Keratinocyte (primary cell): ENCODE data around the gene WASF3. TPM values are rescaled to one million over a fixed set of nuclear protein-coding genes. Genes with fewer than 3 reads are reported as not detected.
A peak's percentile ranks its signal among the peaks of the same experiment; 100 is the strongest.

Experiments
- DNase-seq: peaks from one replicate; pipeline ENCODE4 v3.0.0-alpha.2; 2011; ENCODE audit warnings: low read depth, missing footprints, low spot score
- FAIRE-seq: peaks from 2 replicates; lab custom pipeline; 2011; peaks lifted over from hg19 to GRCh38; lab: Jason Lieb, UNC
- H2AFZ ChIP-seq: 2 replicates; pipeline ENCODE4 v1.6.0; 2012; ENCODE audit warnings: low read length, control low read depth, inconsistent platforms; ENCODE audit not compliant: control insufficient read depth
- H3K27ac ChIP-seq: 2 replicates; pipeline ENCODE4 v1.5.1; 2011; ENCODE audit warnings: low read length; ENCODE audit not compliant: control insufficient read depth, insufficient read depth
- H3K27me3 ChIP-seq: 3 replicates; pipeline ENCODE4 v1.6.0; 2011; ENCODE audit warnings: low read length; ENCODE audit not compliant: control insufficient read depth, insufficient read depth; ENCODE audit errors: extremely low read depth
- H3K36me3 ChIP-seq, 2 experiments: 2 replicates in 1 of 2; 3 replicates in 1 of 2; pipeline ENCODE4 v1.5.1; 2011; ENCODE audit warnings: low read length in 2 of 2, mild to moderate bottlenecking in 1 of 2; ENCODE audit not compliant: control insufficient read depth in 2 of 2, insufficient read depth in 2 of 2; ENCODE audit errors: extremely low read depth in 1 of 2
- H3K4me1 ChIP-seq: 3 replicates; pipeline ENCODE4 v1.5.1; 2011; ENCODE audit warnings: low read length; ENCODE audit not compliant: control insufficient read depth, insufficient read depth; ENCODE audit errors: extremely low read depth
- H3K4me2 ChIP-seq: 3 replicates; pipeline ENCODE4 v1.6.0; 2011; ENCODE audit warnings: low read depth, low read length; ENCODE audit not compliant: control insufficient read depth, insufficient read depth; ENCODE audit errors: extremely low read depth
- H3K4me3 ChIP-seq, 3 experiments: fragments of 200-600 bp in 1 of 3; sonication (generic) in 1 of 3; 2 replicates in 2 of 3; 3 replicates in 1 of 3; pipeline ENCODE4 v1.5.1; 2011 to 2016; ENCODE audit warnings: low read length in 3 of 3, mild to moderate bottlenecking in 3 of 3, control low read depth in 2 of 3, inconsistent platforms in 1 of 3, low read depth in 1 of 3, mixed read lengths in 1 of 3, mixed run types in 1 of 3, moderate library complexity in 1 of 3; ENCODE audit not compliant: control insufficient read depth in 2 of 3, insufficient read depth in 2 of 3; ENCODE audit errors: extremely low read depth in 1 of 3
- H3K79me2 ChIP-seq: 2 replicates; pipeline ENCODE4 v1.6.0; 2012; ENCODE audit warnings: low read length; ENCODE audit not compliant: control insufficient read depth, insufficient read depth
- H3K9ac ChIP-seq: 3 replicates; pipeline ENCODE4 v1.6.0; 2011; ENCODE audit warnings: low read length; ENCODE audit not compliant: control insufficient read depth, insufficient read depth; ENCODE audit errors: extremely low read depth
- H3K9me1 ChIP-seq: 3 replicates; pipeline ENCODE4 v1.6.0; 2011; ENCODE audit warnings: low read length; ENCODE audit not compliant: control insufficient read depth, insufficient read depth; ENCODE audit errors: extremely low read depth
- H3K9me3 ChIP-seq: 2 replicates; pipeline ENCODE4 v1.5.1; 2012; ENCODE audit warnings: low read depth, low read length; ENCODE audit not compliant: control insufficient read depth
- H4K20me1 ChIP-seq: 3 replicates; pipeline ENCODE4 v1.6.0; 2011; ENCODE audit warnings: low read length; ENCODE audit not compliant: control insufficient read depth, insufficient read depth; ENCODE audit errors: extremely low read depth
- EZH2 ChIP-seq: IDR thresholded peaks from one replicate; pipeline ENCODE4 v1.6.1; 2012; ENCODE audit warnings: inconsistent platforms, mild to moderate bottlenecking, low read length, moderate library complexity
- dilution Hi-C: fragments of 300-500 bp; cut with MboI; formaldehyde crosslinking; loops from one replicate; pipeline ENCODE4 v1.7.0; 2020; ENCODE audit warnings: low sequenced_read_pairs; ENCODE audit not compliant: extremely low pct_ligation_motif_present
- polyA plus RNA-seq, 5 experiments: library from polyadenylated mRNA; depleted of rRNA in 3 of 5; stranded (reverse) in 3 of 5; stranded (forward) in 1 of 5; unstranded in 1 of 5; fragments of >200 nt; gene quantifications; 1 replicate in 1 of 5; 2 replicates in 3 of 5; 3 replicates in 1 of 5; pipeline versions ENCODE4 v1.2.1 to v1.2.3, GENCODE V29; 2011 to 2012; ENCODE audit warnings: missing spikeins in 2 of 5, low read depth in 1 of 5, low replicate concordance in 1 of 5
- TF ChIP-seq, protein P1 (sequence below), 3 experiments: IDR thresholded peaks in 1 of 3; conservative IDR thresholded peaks in 1 of 3; optimal IDR thresholded peaks in 1 of 3; 2 replicates in 2 of 3; 3 replicates in 1 of 3; pipeline versions ENCODE3 to v1.5.1; 2011; ENCODE audit warnings: low read length in 3 of 3, mild to moderate bottlenecking in 3 of 3, moderate library complexity in 2 of 3, control low read depth in 1 of 3, inconsistent platforms in 1 of 3; ENCODE audit not compliant: insufficient read depth in 2 of 3; ENCODE audit errors: extremely low read depth in 1 of 3

The WASF3 gene
- polyA plus RNA-seq, 1 donor (not counting 4 experiments of a cell fraction or from before 2014, with no cell fraction given) = 6.3 TPM

DNA sequence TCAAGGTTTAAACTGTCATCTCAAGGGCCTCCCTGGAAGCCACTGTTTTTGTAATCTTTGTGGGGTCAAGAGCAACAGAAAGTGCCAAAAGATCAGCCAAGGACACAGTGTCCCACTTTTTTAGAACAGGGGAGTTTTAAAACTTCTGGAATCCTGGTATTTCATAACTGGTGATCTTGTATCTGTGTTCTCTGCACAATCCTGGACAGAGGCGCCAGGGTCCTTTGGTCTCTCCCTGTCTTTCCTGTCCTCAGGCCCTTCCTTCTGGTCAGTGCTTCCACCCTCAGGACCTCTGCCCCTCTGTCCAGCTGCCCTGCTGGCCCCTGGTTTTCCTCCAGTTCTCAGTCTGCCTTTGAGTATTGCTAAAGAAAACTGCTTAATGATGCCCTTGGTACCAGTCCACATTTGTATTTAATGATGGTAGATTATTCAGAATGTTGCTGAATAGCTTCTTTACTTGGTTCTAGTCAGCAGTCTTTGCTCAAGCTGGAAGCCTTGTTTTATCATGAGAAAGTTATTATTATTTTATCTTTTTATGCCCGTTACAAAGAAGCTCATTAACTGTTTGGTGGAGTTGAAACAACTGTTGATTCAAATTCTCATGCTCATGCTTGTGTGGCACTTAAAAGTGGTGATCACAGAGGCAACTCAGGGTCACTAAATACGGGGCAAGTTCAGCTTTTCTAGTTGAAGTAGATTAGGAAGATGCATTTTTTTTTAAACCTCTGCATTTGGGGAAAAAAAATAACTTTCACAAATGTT lies 47.5 kb downstream of the WASF3 start:
- DNase-seq = no peak
- Histone ChIP-seq H3K4me1 (peaks cover 4% of the 10 kb centered on the region), H3K9me1 (no peaks in the 10 kb centered on the region), H3K27ac (no peak overlapping the region), H3K4me2 (no peak overlapping the region), H4K20me1 (no peaks in the 10 kb centered on the region), H3K9me3 (no peaks in the 10 kb centered on the region), H2AFZ (no peak overlapping the region), H3K27me3 (no peaks in the 10 kb centered on the region), H3K36me3 (no peaks in the 10 kb centered on the region), H3K9ac (no peak overlapping the region), H3K79me2 (peaks cover 2% of the 10 kb centered on the region), H3K4me3 (no peak overlapping the region)
- no peak for FAIRE-seq
- dilution Hi-C loops = no loop called here
- TF ChIP-seq, protein P1, sequence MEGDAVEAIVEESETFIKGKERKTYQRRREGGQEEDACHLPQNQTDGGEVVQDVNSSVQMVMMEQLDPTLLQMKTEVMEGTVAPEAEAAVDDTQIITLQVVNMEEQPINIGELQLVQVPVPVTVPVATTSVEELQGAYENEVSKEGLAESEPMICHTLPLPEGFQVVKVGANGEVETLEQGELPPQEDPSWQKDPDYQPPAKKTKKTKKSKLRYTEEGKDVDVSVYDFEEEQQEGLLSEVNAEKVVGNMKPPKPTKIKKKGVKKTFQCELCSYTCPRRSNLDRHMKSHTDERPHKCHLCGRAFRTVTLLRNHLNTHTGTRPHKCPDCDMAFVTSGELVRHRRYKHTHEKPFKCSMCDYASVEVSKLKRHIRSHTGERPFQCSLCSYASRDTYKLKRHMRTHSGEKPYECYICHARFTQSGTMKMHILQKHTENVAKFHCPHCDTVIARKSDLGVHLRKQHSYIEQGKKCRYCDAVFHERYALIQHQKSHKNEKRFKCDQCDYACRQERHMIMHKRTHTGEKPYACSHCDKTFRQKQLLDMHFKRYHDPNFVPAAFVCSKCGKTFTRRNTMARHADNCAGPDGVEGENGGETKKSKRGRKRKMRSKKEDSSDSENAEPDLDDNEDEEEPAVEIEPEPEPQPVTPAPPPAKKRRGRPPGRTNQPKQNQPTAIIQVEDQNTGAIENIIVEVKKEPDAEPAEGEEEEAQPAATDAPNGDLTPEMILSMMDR (optimal IDR thresholded peaks at IDR 0.05 in 1 of 3, IDR thresholded peaks at IDR 0.05 in 1 of 3, conservative IDR thresholded peaks at IDR 0.05 in 1 of 3; ENCODE audit: extremely low read depth in 1 of 3, insufficient read depth in 2 of 3, low read length in 3 of 3) = no peak
- no peak for TF ChIP-seq EZH2

DNA sequence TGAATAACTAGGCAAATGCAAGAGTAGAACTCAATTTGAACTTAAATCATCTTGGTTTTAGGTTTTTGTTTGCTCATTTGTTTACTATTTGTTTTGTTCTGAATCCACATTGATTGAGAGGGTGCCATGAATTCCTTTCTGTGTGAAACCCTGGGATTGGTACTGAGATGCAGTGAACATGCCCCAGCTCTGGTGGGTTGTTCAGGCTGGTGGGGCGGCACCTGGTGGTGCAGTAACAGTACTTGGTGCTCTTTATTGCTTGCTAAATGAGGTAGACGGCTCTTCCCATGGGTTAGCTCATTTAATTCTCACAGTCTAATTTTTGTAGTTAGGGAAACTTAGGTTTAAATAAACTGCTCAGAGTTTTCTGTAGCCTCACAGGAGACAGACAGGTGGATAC lies 48.4 kb downstream of the WASF3 start:
- H3K36me3 ChIP-seq = no peaks in the 10 kb centered on the region
- H3K9me1 ChIP-seq = no peaks in the 10 kb centered on the region
- H3K9me3 ChIP-seq = no peaks in the 10 kb centered on the region
- peaks cover 4% of the 10 kb centered on the region for H3K4me1 ChIP-seq
- no peak overlapping the region for H3K4me3 ChIP-seq
- no peak overlapping the region for H3K4me2 ChIP-seq
- H3K9ac ChIP-seq = no peak overlapping the region
- TF ChIP-seq, protein P1 (optimal IDR thresholded peaks at IDR 0.05 in 1 of 3, IDR thresholded peaks at IDR 0.05 in 1 of 3, conservative IDR thresholded peaks at IDR 0.05 in 1 of 3; ENCODE audit: extremely low read depth in 1 of 3, insufficient read depth in 2 of 3, low read length in 3 of 3) = peak in 1 of 3 experiments; percentile 17
- TF ChIP-seq EZH2 = no peak
- FAIRE-seq = no peak
- peaks cover 2% of the 10 kb centered on the region for H3K79me2 ChIP-seq
- no peaks in the 10 kb centered on the region for H4K20me1 ChIP-seq
- H2AFZ ChIP-seq = no peak overlapping the region
- dilution Hi-C loops = no loop called here
- H3K27ac ChIP-seq = no peak overlapping the region
- no peaks in the 10 kb centered on the region for H3K27me3 ChIP-seq
- no peak for DNase-seq
